ENCODE data around the gene MAPK11. TPM values are rescaled to one million over a fixed set of nuclear protein-coding genes. Genes with fewer than 3 reads are reported as not detected.

MAPK11 gene
- total and polyA plus RNA-seq, 4 donors, result 8.3 to 15.3 (median 11.9) TPM

DNA sequence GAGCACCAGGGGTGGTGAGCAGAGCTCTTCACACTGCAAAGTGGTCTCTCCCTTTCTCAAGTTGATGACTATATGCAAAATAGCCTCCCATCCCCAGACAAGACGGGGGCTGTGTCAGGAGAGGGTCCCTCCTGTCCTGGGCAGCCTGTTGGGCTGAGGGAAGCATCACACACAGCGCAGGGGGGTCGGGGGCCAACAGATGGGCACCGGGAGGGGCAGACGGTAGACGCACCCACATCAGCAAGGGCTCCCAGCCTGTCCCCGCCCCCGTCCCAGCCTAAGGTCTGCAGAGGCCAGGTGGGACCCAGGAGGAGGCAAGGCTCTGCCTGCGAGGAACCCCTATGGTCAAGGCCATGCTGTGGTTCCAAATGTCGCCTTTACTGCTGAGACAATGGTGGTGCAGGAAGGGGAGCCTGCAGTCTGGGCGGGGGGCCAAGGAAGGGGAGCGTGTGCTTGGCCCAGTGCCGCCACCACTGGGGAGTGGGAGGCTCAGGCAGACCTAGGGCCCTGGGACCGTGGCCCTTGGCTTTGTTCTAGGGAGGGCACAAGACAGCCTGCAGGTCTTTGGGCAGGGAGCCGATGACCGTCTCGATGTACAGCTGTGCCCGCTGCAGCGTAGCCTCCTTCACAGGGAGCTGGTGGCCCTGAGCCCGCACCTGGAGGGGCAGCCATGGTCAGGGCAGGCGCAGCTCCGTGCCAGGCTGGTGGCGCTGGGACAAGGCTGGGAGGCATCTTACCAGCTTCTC lies 41.6 kb upstream of the MAPK11 start:
- peaks cover 0 to 30% (median 20%) of the 10 kb centered on the region in 5 donors for H3K4me1 ChIP-seq (ENCODE audit: control insufficient read depth in 5 of 5, insufficient read depth in 5 of 5, low read length in 5 of 5)
- 88 to 89% methylated on average over 23 of the region's 23 CpGs for WGBS, 2 donors

DNA sequence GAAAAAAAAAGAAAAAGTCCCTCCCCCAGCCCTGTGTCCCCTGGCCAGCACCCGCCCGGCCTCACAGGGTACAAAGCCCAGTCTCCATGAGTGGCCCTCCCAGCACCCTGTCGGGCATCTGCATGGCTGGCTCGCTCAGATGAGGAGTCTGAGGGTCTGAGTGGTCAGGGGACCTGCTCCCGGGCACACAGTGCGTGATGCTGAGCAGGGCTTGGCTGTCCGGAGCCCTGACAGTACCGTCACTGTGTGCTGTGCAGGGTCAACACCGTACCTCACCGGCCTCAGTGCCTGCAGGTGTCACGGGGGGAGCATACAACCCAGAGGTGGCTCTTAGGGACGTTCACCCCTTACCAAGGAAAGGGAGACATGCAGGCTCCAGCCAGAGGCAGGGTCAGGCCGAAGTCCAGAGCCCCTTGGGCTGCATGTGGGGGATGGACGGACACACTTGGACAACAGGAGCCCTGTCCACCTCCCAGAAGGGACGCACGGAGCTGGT lies 40.8 kb upstream of the MAPK11 start:
- WGBS, 2 donors, result 90 to 91% methylated on average over 16 of the region's 16 CpGs
- DNase-seq (no peak), ATAC-seq (ENCODE audit: insufficient read depth, low FRiP score) (no peak)

More for the DNA sequence above, 41.6 kb upstream of the MAPK11 start:
- Histone ChIP-seq H3K9me3 (ENCODE audit: control insufficient read depth in 4 of 4, insufficient read depth in 3 of 4, low read length in 3 of 4) (no peaks in the 10 kb centered on the region), H3K4me3 (no peak overlapping the region), H3K27ac (ENCODE audit: low read depth in 1 of 2, low read length in 1 of 2) (no peak overlapping the region), H3K27me3 (ENCODE audit: control insufficient read depth in 3 of 3, insufficient read depth in 3 of 3, low read length in 2 of 3) (no peaks in the 10 kb centered on the region), H3K9ac (ENCODE audit: insufficient read depth in 1 of 2, low read length in 2 of 2) (no peak overlapping the region), H3K36me3 (ENCODE audit: control insufficient read depth in 4 of 4, insufficient read depth in 4 of 4, low read length in 4 of 4) (no peaks in the 10 kb centered on the region)
- DNase-seq, result no peak
- TF ChIP-seq, protein P1, sequence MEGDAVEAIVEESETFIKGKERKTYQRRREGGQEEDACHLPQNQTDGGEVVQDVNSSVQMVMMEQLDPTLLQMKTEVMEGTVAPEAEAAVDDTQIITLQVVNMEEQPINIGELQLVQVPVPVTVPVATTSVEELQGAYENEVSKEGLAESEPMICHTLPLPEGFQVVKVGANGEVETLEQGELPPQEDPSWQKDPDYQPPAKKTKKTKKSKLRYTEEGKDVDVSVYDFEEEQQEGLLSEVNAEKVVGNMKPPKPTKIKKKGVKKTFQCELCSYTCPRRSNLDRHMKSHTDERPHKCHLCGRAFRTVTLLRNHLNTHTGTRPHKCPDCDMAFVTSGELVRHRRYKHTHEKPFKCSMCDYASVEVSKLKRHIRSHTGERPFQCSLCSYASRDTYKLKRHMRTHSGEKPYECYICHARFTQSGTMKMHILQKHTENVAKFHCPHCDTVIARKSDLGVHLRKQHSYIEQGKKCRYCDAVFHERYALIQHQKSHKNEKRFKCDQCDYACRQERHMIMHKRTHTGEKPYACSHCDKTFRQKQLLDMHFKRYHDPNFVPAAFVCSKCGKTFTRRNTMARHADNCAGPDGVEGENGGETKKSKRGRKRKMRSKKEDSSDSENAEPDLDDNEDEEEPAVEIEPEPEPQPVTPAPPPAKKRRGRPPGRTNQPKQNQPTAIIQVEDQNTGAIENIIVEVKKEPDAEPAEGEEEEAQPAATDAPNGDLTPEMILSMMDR (IDR thresholded peaks at IDR 0.05; ENCODE audit: control extremely low read depth, extremely low read depth), result no peak
- ATAC-seq (ENCODE audit: insufficient read depth, low FRiP score), result no peak

DNA sequence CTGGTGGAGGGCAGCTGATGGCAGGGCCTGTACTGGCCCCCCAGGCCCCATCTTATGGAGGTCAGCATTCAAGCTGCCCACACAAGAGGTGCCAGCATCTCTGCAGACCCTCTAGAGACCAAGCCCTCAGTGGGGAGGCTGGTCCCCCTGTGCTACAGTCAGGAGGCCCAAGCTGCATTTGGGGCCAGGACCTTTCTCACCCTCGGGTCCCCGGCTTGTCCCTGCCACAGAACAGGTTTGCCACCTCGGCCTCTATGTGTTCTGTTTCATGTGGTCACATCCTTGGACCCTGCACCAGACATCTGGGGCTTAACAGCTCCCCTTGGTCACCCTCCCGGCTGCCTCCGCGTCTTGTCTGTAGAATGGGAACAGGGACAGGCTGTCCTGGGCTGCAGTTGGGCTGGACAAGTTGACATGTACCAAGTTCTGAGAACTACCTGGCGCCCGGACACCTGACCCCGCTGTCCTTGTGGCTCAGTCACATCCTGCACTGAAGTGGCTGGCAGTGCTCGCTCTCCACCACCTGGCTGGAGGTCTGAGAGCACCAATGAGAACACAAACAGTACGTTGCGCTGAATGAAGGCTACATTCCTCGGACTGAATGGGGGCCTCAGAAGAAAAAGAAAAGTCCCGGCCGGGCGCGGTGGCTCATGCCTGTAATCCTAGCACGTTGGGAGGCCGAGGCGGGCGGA lies 40.0 kb upstream of the MAPK11 start:
- WGBS, 2 donors, result 70 to 77% methylated on average over 21 of the region's 21 CpGs
- ATAC-seq (ENCODE audit: insufficient read depth, low FRiP score) (no peak), DNase-seq (peak in 2 of 3 donors; percentile 33 to 54)
- no peak overlapping the region for H3K4me3 ChIP-seq
- peak overlapping the region in 1 of 2 donors; percentile 71 for H3K27ac ChIP-seq (ENCODE audit: low read depth in 1 of 2, low read length in 1 of 2)
- no peaks in the 10 kb centered on the region for H3K9me3 ChIP-seq (ENCODE audit: control insufficient read depth in 4 of 4, insufficient read depth in 3 of 4, low read length in 3 of 4)
- H3K27me3 ChIP-seq (ENCODE audit: control insufficient read depth in 3 of 3, insufficient read depth in 3 of 3, low read length in 2 of 3), result no peaks in the 10 kb centered on the region
- peaks cover 0 to 33% (median 24%) of the 10 kb centered on the region in 5 donors for H3K4me1 ChIP-seq (ENCODE audit: control insufficient read depth in 5 of 5, insufficient read depth in 5 of 5, low read length in 5 of 5)
- TF ChIP-seq, protein P1 (IDR thresholded peaks at IDR 0.05; ENCODE audit: control extremely low read depth, extremely low read depth), result no peak
- H3K9ac ChIP-seq (ENCODE audit: insufficient read depth in 1 of 2, low read length in 2 of 2), result no peak overlapping the region
- H3K36me3 ChIP-seq (ENCODE audit: control insufficient read depth in 4 of 4, insufficient read depth in 4 of 4, low read length in 4 of 4), result peaks cover 0 to under 1% (median 0%) of the 10 kb centered on the region in 4 donors

More for the DNA sequence above, 40.8 kb upstream of the MAPK11 start:
- Histone ChIP-seq H3K9ac (ENCODE audit: insufficient read depth in 1 of 2, low read length in 2 of 2) (no peak overlapping the region), H3K4me3 (no peak overlapping the region), H3K4me1 (ENCODE audit: control insufficient read depth in 5 of 5, insufficient read depth in 5 of 5, low read length in 5 of 5) (peaks cover 0 to 30% (median 20%) of the 10 kb centered on the region in 5 donors), H3K27me3 (ENCODE audit: control insufficient read depth in 3 of 3, insufficient read depth in 3 of 3, low read length in 2 of 3) (no peaks in the 10 kb centered on the region), H3K36me3 (ENCODE audit: control insufficient read depth in 4 of 4, insufficient read depth in 4 of 4, low read length in 4 of 4) (no peaks in the 10 kb centered on the region), H3K27ac (ENCODE audit: low read depth in 1 of 2, low read length in 1 of 2) (peak overlapping the region in 1 of 2 donors; percentile 5), H3K9me3 (ENCODE audit: control insufficient read depth in 4 of 4, insufficient read depth in 3 of 4, low read length in 3 of 4) (no peaks in the 10 kb centered on the region)
- TF ChIP-seq, protein P1 (IDR thresholded peaks at IDR 0.05; ENCODE audit: control extremely low read depth, extremely low read depth), result no peak
